GM10266 (cell line): Measurements from ENCODE around the gene ERFE.

Experiments used
- DNase-seq: peaks from one replicate; pipeline ENCODE4 v3.0.0; 2012; ENCODE audit errors: extremely low spot score
- CTCF ChIP-seq: IDR thresholded peaks from 2 replicates; pipeline ENCODE4 v1.5.1; 2012; ENCODE audit warnings: mild to moderate bottlenecking, low read depth; ENCODE audit not compliant: control insufficient read depth, insufficient read depth; ENCODE audit errors: missing control alignments

The ERFE gene

GRCh38 chr2:238142382-238143205 lies 16.2 kb upstream of the ERFE start:
- no peak for TF ChIP-seq CTCF
- DNase-seq, result no peak

GRCh38 chr2:238143239-238143951 lies 15.4 kb upstream of the ERFE start:
- DNase-seq, result no peak

GRCh38 chr2:238144262-238144661 lies 14.5 kb upstream of the ERFE start:
- no peak for DNase-seq
- TF ChIP-seq CTCF, result no peak

More at GRCh38 chr2:238143239-238143951, 15.4 kb upstream of the ERFE start:
- TF ChIP-seq CTCF, result no peak

GRCh38 chr2:238145046-238145445 lies 13.7 kb upstream of the ERFE start:
- no peak for DNase-seq
- no peak for TF ChIP-seq CTCF

GRCh38 chr2:238145851-238146250 lies 12.9 kb upstream of the ERFE start:
- no peak for TF ChIP-seq CTCF
- DNase-seq, result no peak

GRCh38 chr2:238146884-238147544 lies 11.8 kb upstream of the ERFE start:
- TF ChIP-seq CTCF, result no peak

GRCh38 chr2:238148981-238149380 lies 9.8 kb upstream of the ERFE start:
- TF ChIP-seq CTCF, result no peak
- no peak for DNase-seq

More at GRCh38 chr2:238146884-238147544, 11.8 kb upstream of the ERFE start:
- DNase-seq, result no peak
